NCI-H460 (cell line): Measurements from ENCODE around the gene CDC7. TPM values are rescaled to one million over a fixed set of nuclear protein-coding genes. Genes with fewer than 3 reads are reported as not detected.

Experiments used
- DNase-seq: peaks from one replicate; pipeline ENCODE4 v3.0.0-alpha.2; 2016; ENCODE audit warnings: low read depth; ENCODE audit errors: extremely low read depth
- total RNA-seq: library from RNA; depleted of rRNA; stranded (reverse); fragments of >200 nt; shearing (Covaris generic); gene quantifications from 2 replicates; pipeline ENCODE4 v1.2.3, GENCODE V29; 2014

Gene CDC7
- total RNA-seq, 1 experiment from 2014 or later = 18.2 TPM

GRCh38 chr1:91546301-91546581 lies 45.6 kb downstream of the CDC7 start:
- no peak for DNase-seq

GRCh38 chr1:91546876-91547275 lies 46.2 kb downstream of the CDC7 start:
- no peak for DNase-seq

GRCh38 chr1:91548376-91549040 lies 47.9 kb downstream of the CDC7 start:
- DNase-seq = no peak

- no peak for DNase-seq
Observed at GRCh38 chr1:91549041-91549735, 48.5 kb downstream of the CDC7 start.

GRCh38 chr1:91550961-91551360 lies 50.3 kb downstream of the CDC7 start:
- no peak for DNase-seq

- no peak for DNase-seq
Observed at GRCh38 chr1:91552091-91552490, 51.4 kb downstream of the CDC7 start.

GRCh38 chr1:91552596-91552995 lies 51.9 kb downstream of the CDC7 start:
- DNase-seq = no peak

- DNase-seq = no peak
Observed at GRCh38 chr1:91553177-91553591, 52.5 kb downstream of the CDC7 start.

- DNase-seq = no peak
Observed at GRCh38 chr1:91555074-91555730, 54.6 kb downstream of the CDC7 start.

- peak; percentile 53 for DNase-seq
Observed at GRCh38 chr1:91555821-91556531, 55.3 kb downstream of the CDC7 start.

GRCh38 chr1:91556556-91556955 lies 55.9 kb downstream of the CDC7 start:
- DNase-seq = no peak

- DNase-seq = no peak
Observed at GRCh38 chr1:91557039-91557690, 56.5 kb downstream of the CDC7 start.

- no peak for DNase-seq
Observed at GRCh38 chr1:91557826-91558225, 57.2 kb downstream of the CDC7 start.

- no peak for DNase-seq
Observed at GRCh38 chr1:91559046-91559750, 58.5 kb downstream of the CDC7 start.

GRCh38 chr1:91559838-91560565 lies 59.4 kb downstream of the CDC7 start:
- DNase-seq = no peak

GRCh38 chr1:91564888-91565701 lies 64.4 kb downstream of the CDC7 start:
- no peak for DNase-seq

GRCh38 chr1:91567583-91567982 lies 66.9 kb downstream of the CDC7 start:
- DNase-seq = no peak

GRCh38 chr1:91568261-91568660 lies 67.6 kb downstream of the CDC7 start:
- no peak for DNase-seq
